GM18517 (cell line): ENCODE data around the gene ELMO1.

Experiments used
- ATAC-seq: cut with Tn5 transposase; IDR thresholded peaks from one replicate; pipeline ENCODE4 v1.9.1; 2021; ENCODE audit warnings: mild to moderate bottlenecking, moderate library complexity; ENCODE audit not compliant: unreplicated experiment

Gene ELMO1

GRCh38 chr7:37433166-37433565 is 15.5 kb downstream of the ELMO1 start:
- ATAC-seq, result no peak

DNA sequence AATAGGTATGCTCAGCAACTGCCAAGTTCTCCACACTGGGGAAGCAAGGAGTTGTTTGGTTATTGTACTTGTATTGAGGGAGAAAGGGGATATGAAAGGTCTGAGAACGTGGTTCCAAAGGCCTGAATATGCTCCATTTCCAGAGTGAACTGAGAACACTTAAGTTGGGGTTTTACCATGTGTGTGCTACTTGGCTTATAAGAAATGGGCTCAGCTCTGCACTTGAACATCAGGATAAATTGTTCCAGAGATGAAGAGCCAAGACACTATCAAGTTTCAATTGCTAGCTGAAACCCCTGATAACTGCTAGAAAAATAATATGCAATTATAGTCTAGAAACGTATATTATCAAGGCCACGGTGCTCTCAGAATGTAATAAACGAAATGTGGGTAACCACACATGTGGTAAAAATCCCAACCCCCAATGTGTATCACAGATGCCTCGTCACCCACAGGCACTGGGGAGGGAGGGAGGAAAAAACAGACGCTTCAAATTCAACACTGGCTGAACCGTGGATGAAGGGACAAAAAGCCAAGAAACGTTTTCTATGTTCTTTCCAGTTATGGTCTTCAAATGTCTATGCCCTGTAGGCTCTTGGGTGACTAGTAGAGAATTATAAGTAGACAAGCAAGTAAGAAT is 16.3 kb downstream of the ELMO1 start:
- ATAC-seq, result no peak

DNA sequence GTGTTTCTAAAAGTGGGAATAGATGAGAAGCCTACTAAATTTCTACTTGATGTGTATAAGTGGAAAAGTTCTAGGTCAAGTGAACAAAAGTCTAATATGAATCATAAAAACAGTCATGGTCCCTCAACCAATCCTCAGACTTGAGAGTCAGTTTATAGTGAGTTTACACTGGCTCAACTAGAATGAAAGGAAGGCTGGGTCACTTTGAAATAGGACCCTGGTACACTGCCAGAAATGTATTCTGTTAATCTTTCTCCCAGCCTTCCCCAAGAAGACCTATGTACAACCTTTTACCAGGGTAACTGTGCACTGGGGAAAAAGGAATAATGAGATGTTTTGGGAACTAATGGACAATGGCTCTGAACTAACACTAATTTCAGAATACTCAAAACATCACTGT is 17.3 kb downstream of the ELMO1 start:
- no peak for ATAC-seq

GRCh38 chr7:37430640-37431039 is 18.0 kb downstream of the ELMO1 start:
- ATAC-seq, result no peak

DNA sequence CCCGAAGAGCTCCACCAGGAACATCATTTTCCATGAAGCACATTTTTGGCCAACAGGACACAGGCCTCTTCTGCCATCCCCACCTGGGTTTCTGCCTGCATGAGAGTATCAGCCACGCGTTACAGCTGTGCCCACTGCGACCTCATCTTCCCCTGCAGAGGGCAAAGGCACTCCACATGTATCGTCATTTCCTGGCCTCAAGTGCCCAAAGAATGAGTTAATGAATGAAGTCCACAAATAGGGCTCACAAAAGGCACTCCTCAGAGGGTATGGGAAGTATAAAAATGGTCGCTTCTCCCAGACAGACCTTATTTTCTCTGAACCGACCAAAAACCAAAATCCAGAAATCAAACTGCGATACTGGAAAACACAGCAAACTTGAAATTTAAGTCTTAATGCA is 18.5 kb downstream of the ELMO1 start:
- no peak for ATAC-seq

- no peak for ATAC-seq
Measured at GRCh38 chr7:37429435-37429791, 19.3 kb downstream of the ELMO1 start.

DNA sequence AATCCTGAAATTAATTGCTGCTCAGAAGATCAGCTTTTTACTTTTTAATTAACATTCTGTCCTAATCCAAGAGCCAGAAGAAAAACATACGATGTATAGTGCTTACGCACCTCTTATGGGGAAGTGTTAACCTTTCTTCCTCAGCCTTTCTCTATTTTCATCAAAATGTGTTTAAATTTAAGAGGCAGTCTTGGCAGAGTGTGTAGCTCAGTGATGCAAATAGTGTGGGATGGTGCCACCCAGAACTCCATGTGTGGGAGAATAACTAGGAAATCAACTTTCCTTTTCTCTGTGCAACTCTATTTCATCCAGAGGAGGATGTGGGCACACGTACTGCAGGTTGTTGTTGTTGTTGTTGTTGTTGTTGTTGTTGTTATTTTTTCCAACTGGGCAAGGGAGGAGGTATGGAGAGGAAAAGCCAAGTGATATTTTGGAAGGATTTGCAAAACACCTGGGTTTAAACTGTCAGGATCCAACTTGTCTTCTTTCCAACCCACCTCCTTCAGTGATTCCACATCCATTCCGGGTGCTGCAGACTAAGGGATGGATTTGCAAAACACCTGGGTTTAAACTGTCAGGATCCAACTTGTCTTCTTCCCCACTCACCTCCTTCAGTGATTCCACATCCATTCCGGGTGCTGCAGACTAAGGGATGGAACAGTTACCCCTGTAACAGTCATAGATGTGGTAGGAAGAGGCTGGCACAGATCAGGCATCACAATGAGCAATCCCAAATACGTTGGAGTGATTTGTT is 19.8 kb downstream of the ELMO1 start:
- no peak for ATAC-seq

GRCh38 chr7:37427276-37427940 is 21.3 kb downstream of the ELMO1 start:
- no peak for ATAC-seq

DNA sequence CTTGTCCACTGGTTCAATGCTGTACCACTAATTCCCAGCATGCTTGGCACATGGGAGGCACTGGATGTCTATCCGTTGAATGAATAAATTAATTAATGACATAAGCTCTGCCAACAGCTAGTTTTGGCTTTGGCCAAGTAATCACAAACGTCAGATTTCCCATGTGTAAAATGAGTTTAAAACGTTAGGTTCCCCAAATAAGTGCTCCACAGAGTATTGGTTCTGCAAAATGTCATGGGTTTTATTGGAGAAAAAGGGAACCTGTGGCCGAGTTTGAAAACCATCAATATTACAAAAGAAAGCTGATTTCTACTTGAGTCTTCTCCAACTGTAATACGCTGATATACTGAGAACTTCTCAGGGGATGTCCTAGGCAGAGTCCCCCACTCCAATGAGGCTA is 23.2 kb downstream of the ELMO1 start:
- no peak for ATAC-seq

DNA sequence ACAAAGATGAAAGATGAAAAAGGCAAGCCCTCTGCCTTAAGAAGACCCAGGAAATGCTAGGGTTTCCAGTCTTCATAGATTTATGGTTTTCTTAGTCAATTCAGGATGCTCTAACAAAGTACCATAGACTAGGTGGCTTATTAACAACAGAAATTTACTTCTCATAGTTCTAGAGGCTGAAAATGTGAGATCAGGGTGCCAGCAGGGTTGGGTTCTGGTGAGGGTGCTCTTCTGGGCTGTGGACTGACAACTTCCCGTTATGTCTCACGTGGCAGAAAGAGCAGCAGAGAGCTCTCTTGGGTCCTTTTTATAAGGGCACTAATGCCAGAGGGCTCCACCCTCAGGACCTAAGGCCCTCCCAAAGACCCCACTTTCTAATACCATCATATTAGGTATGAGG is 23.7 kb downstream of the ELMO1 start:
- no peak for ATAC-seq

DNA sequence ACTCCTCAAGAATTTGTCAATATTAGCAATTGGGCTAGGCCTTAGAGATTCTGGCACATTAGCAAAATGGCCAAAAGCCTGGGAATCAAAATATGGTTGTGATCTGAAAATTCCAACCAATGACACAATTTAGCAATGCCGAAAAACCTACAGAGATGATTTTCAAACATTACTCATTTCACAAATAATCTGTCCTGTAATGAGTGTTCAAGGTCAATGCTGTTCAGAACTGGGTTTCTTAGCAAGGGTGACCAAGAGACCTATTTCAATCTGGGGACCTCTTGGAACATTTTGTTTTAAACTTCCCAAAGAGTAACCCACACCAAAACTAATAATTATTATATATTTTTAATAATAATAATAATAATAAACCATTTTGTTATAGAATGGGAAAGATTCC is 24.1 kb downstream of the ELMO1 start:
- no peak for ATAC-seq

- no peak for ATAC-seq
Measured at GRCh38 chr7:37421861-37422500, 26.7 kb downstream of the ELMO1 start.

DNA sequence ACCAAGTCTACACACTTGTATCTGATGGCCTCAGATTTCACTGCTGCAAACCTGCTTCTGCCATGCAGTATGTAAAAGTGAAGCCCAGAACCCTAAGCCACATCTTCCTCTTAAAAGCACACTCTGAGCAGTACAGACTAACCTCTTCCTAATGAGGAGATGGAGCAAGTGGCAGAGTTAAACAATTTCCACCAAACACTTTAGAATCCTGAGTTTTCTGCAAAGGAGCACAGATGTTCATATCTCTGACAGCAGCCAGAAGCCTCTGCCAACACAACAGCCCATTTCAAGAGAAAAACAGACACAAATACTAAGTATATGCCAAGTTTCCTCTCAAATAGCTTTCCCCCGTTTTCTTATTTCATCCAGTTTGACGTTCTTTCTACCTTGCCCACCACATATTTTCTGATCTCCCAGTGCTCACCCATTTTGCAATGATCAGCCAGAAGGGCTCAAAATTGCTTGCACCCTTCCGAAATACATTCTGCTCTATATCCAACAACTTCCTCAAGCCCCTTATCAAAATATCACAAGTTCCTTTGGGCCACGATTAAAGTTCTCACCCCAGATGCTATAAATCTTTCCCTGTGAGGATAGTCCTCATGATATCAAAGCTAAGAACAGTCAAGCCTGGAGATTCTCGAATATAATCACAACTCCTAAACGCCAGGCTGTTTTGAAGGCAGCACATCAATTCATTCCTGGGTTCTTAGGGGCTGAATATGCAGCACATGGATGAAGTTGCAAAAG is 27.5 kb downstream of the ELMO1 start:
- ATAC-seq, result no peak

- no peak for ATAC-seq
Measured at GRCh38 chr7:37419496-37419895, 29.2 kb downstream of the ELMO1 start.

DNA sequence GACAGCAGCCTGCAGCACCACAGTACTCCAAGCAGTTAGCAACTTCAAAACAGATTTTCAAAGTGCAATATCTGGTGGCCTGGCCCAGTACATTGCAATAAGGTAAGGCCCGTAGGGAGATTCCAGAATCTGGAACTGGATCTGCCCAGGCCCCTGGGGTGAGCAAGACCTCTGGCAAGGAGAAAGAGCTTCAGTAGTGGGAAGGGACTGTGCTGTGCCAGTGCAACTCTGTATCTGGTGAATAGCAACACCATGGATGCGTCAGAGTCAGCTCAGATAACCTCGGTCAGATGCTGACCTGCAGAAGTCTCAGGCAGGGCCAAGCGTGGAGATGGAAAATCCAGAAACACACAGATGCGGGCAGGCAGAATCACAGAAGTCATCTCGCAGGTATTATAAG is 30.3 kb downstream of the ELMO1 start:
- ATAC-seq, result no peak

GRCh38 chr7:37417107-37417474 is 31.6 kb downstream of the ELMO1 start:
- ATAC-seq, result no peak

- ATAC-seq, result no peak
Measured at GRCh38 chr7:37416378-37417106, 32.1 kb downstream of the ELMO1 start.

DNA sequence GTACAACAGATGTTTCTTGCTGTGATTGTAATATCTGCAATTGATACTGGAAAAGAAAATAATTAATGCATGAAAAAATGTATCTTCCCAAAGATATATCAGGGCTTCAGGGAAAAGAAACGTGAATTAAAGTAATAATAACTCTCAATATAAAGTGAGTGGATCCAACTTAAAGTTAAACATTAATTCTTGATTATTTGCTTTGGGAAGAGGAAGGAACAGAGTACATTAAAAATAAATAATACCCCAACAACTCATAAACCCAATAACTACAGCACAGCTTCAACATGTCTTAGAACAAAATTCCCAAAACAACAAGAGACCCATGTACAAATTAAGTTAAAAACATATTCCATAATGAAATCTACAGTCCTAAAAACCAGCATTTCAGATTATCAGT is 33.0 kb downstream of the ELMO1 start:
- no peak for ATAC-seq

GRCh38 chr7:37414352-37414983 is 34.2 kb downstream of the ELMO1 start:
- ATAC-seq, result no peak

GRCh38 chr7:37411444-37412034 is 37.1 kb downstream of the ELMO1 start:
- ATAC-seq, result no peak
